ENCODE measurements around the gene MSX1. TPM values are rescaled to one million over a fixed set of nuclear protein-coding genes. Genes with fewer than 3 reads are reported as not detected.

Gene MSX1
- total RNA-seq, 1 experiment from 2014 or later: 18.7 TPM

DNA sequence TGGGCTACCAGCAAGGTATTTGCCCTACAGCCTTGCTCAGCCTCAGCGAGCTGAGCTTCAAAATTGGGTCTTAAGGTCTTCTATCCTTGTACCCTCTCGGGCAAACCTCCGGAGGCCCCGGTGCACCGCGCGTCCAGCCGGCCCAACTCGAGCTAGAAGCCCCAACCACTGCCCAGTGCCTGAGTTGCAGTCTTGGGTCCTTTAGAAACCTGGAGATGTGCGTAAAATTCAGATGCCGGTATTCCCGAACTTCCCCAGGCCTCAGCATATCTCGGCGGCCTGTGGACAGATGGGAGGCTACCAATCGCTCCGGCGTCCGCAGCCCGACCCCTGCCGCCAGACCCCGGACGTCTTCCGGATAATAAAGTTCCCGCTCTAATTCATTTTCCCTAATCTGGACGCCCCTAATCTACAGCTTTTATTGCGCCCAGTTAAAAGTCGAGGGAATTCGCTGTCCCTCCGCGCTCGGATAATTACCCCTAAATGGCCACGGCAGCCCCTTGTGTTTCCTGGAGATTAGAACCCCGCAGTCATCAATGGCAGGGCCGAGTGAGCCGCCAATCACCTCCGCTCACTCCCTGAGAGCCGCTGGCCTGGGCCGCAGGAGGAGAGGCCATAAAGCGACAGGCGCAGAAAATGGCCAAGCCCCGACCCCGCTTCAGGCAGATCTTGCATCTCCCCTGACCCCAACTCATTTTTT, 1.5 kb upstream of the MSX1 start:
- DNase-seq (ENCODE audit: low read depth): no peak

DNA sequence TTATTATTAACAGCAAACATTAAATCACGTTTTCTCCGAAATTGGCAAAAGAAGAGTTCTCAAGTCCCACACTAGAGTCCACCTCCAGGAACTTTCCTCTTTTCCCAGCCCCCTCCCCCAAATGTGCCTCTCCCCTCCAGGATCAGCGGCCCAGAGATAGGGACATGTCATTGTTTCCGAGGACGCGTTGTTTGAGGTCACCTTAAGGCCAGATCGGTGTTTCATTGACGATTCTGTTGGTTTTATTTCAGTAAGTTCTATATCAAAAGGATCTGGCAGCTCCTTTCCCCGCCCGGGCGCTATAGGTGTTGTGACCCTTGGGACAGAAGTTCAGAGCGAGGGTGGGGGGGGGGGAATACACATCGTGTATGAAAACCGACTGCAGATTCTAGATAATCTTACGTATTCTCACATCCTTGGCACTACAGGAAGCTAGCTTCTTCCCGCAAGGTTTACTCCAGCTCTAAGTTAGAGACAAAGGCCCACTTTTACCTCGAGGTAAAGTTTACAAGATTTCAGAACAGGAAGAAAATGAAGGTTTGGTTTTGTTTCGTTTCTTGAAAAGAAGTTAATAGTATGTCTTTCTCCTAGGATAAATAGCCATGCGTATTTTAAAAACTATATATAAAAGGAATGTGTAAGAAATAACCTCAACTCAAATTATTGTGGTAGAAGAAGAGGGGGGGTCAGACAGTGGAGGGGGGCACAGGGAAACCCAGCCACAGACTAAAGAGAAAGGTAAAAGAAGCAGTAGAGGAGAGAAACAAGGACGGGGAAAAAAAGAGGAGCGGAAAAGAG, 739 bp upstream of the MSX1 start:
- DNase-seq (ENCODE audit: low read depth): no peak

DNA sequence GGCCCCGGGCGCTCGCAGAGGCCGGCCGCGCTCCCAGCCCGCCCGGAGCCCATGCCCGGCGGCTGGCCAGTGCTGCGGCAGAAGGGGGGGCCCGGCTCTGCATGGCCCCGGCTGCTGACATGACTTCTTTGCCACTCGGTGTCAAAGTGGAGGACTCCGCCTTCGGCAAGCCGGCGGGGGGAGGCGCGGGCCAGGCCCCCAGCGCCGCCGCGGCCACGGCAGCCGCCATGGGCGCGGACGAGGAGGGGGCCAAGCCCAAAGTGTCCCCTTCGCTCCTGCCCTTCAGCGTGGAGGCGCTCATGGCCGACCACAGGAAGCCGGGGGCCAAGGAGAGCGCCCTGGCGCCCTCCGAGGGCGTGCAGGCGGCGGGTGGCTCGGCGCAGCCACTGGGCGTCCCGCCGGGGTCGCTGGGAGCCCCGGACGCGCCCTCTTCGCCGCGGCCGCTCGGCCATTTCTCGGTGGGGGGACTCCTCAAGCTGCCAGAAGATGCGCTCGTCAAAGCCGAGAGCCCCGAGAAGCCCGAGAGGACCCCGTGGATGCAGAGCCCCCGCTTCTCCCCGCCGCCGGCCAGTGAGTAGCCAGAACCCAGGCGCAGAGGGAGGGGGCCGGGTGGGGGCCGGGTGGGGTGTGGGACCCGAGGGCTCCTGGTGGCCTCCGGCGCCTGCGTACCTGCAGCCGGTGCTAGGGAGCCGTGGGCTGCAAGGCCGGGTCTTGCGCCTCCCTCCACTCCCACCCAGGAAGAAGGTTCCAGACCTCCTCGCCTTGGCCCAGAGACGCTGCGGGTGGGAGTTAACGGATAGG, 534 bp downstream of the MSX1 start:
- DNase-seq (ENCODE audit: low read depth): peak; percentile 48

DNA sequence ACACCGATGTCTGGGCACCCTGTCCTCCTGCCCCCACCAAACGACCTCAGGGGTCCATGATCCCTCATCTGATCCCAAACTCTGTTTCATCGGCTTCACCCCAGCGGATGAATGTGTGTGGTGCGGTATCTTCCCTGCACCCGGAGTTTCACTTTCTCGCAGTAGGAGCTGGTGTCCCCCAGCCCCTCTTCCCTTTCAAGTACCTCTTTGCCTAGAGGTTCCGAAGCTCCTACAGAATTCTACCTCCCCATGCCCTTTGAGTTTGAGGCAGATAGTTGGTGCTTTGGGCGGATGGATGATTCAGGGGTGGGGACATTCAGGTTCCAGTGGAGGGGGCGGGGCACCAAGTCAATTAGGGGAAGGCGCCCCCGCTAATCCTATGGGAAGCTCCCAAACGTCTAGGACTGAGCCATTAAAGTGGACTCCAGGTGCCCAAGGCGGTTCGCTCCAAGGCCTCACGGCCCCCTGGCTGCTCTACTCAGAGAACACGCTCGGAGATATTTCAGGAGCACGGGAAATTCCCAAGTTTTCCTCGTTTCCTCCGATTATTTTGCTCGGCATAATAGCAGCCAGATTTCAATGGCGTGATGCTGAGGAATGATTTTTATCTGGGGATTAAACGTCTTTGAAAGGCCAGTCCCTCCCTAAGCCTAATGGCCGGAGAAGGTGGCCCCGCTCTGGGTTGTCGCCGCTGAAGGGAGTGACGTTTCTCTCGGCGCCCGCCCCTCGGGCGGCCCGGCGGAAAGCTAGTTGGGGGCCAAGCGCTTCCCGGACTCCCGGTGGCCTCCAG, 1.3 kb downstream of the MSX1 start:
- DNase-seq (ENCODE audit: low read depth): peak; percentile 69

DNA sequence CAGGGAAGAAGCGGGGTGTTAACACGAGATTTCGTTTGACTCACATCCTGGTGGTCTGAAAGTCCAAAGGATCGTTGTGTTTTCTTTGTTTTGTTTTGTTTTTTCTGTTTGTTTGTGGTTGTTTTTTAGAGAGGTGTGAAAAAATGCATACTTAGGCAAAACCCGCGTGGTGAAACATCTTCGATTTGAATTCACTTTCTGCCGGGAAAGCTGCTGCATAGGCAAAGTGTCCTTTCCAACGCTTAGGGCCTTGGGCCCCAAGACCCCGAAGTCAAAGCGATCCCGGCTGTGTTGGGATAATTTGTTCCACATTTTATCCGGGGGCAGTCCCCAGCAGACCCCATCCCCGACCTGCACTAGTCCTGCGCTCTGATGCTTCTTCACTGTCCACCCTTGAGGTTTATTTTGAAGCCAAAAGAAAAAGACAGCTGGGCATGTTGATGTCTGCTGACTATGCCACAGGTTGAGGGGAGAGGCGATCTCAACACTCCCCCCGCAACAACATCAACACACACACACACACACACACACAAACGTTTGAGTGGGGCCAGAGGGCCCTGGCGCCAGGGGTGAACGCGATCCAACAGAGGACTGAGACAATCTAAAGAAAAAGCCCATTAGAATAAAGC, 2.0 kb downstream of the MSX1 start:
- DNase-seq (ENCODE audit: low read depth): no peak

DNA sequence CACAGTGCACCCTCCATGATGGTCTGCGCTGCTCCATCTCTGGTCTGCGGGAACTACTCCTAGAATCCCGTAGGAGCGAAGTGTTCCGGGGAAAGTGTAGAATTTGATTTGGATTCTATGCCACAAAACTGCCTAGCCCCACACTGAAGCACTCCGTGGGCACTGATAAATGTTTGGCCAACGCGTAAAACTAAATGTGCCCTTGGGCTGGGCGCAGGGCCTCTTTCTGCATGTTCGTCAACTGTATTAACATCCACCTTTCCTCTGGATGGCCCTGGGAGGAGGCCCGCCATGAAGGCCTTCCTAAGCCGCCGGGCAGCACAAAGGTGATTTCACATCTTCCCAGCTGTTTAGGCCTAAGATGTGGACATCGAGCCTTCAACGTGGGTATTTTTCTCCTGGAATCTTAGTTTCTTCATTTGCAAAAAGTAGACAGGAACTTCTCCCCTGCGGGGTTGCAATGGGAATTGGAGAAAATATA, 2.6 kb downstream of the MSX1 start:
- no peak for DNase-seq (ENCODE audit: low read depth)

DNA sequence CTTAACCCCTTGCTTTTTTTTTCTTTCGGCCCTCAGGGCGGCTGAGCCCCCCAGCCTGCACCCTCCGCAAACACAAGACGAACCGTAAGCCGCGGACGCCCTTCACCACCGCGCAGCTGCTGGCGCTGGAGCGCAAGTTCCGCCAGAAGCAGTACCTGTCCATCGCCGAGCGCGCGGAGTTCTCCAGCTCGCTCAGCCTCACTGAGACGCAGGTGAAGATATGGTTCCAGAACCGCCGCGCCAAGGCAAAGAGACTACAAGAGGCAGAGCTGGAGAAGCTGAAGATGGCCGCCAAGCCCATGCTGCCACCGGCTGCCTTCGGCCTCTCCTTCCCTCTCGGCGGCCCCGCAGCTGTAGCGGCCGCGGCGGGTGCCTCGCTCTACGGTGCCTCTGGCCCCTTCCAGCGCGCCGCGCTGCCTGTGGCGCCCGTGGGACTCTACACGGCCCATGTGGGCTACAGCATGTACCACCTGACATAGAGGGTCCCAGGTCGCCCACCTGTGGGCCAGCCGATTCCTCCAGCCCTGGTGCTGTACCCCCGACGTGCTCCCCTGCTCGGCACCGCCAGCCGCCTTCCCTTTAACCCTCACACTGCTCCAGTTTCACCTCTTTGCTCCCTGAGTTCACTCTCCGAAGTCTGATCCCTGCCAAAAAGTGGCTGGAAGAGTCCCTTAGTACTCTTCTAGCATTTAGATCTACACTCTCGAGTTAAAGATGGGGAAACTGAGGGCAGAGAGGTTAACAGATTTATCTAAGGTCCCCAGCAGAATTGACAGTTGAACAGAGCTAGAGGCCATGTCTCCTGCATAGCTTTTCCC, 3.4 kb downstream of the MSX1 start:
- DNase-seq (ENCODE audit: low read depth): no peak

DNA sequence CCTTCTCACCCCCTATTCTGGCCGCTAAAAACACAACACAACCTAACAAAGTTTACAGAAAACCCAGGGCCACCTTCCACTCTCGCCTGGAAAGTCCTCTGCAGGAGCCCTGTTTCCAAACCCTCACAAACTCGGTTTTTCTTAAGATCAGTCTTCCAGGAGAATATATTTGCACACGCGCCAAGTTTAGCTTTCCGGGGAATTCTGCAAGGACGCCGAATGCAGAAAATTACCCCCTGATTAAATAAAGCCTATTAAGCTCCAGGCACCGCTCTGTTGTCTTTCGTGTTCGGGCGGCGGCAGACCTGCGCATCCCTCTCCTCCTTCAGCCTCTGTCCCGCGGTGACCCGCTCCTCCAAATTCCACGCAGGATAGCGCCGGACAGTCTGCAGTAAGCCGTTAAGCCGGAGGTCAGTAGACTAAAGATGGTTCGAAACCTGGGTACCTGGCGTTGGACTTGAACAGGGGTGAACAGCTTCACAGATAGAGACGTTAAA, 5.0 kb downstream of the MSX1 start:
- no peak for DNase-seq (ENCODE audit: low read depth)

DNA sequence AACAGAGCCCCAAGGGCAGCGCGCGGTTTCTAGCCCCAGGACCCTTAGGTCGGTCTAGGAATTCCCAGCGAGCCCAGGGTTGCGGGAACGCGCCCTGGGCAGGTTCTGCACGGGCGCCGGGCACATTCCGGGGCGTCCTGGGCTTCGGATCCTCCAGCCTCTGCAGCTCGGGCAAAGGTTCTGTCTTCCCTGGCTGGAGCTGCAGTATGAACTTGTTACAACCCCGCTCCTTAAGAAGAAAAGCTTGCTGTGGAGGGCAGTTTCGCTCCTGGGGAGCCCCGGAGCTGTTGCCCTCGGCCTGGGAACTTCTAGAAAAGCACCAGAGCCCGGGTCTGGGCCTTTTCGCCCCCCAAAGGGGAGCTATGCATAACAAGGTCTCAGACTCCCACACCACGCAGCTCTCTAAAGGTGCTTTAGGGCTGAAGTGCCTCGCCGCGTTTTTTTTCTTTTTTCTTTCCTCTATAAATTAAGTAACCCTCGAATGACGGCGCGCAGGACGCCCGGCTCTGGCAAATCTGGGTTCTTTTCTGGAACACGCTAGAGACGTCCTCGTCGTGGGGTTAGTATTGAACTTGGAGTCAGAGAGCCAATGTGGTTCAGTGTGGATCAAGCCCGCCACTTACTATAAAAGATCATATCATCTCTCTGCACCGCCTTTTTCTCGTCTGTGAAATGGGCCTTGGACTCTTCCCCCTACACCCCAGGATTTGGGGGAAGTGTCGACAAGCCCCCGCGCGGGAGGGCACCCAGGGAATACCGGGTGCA, 5.7 kb downstream of the MSX1 start:
- DNase-seq (ENCODE audit: low read depth): no peak

DNA sequence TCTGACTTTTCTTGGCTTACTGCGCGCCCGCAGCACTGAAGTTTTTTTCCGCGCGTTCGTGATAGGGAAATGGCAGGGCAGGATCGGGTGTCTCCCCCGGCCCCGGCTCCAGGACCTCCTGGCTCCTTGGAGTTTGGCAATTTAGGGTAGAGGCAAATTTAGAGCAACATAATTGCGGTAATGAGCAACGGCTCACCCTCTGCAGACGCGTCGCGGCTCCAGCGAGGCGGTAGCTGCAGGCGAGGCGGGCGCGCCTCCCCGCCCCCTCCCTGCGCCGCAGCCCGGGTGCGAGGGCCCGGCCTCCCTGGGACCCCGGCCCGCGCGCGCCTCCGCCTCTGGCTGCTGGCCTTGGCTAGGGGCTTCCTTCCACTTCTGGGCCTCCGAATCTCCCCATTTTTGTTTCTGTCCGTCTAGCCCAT, 6.2 kb downstream of the MSX1 start:
- DNase-seq (ENCODE audit: low read depth): no peak

DNA sequence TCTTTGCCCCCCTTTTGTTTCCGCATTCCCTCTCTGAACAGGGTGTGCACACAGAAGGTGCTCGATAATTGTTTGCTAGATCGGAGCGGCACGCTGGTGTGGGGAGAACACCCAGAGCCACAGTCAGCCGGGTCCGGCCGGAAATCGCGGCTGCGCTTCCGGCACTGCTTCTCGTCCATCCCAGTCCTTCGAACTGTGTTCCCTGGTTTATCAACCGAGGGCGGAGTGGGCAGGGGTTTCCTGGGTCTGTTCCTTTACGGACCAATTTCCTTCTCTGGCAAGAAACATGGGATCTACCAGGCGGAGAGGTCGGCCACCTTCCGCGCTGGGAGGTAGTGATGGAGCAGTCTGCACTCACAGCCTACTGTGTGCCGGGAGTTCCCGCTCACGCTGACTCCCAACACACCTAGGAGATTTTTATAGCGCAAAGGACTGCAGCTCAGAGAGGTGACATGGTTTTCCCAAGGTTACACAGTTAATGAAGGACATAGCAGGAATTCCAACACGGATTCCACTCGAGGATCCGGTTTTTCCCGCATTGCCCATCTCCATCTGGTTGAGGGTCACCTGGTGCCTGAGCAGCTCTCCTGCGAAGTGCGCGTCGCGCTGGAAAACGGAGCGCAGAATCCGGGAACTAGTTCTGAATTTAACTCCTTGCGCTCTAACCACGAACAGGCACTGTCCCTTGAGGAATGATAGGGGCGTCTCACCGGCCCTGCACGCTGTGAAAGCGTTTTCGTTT, 6.8 kb downstream of the MSX1 start:
- peak; percentile 50 for DNase-seq (ENCODE audit: low read depth)

DNA sequence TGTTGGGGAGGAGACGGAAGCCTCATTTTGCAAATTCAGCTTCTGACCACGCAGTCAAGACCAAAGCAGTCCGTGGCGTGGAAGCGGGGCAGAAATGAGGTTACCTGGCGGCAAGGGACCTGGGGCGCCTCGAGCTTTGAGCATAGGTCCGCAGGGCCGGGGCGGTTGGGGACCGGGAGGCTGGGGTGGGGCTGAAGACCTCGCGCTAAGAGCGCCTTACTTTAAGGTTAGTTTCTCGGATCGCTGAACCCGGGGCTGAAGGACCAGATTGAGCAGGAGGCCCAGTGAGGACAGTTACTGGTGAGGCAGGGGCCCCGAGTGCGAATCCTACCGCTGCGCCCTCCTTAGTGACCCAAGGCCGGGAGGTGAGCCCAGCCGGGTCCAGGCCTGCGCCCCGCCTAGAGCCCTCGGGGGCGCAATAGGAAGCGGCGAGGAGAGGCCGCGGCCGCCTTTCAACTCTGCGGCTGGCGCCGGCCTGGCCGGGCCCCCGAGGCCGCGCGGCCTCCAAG, 7.5 kb downstream of the MSX1 start:
- no peak for DNase-seq (ENCODE audit: low read depth)

DNA sequence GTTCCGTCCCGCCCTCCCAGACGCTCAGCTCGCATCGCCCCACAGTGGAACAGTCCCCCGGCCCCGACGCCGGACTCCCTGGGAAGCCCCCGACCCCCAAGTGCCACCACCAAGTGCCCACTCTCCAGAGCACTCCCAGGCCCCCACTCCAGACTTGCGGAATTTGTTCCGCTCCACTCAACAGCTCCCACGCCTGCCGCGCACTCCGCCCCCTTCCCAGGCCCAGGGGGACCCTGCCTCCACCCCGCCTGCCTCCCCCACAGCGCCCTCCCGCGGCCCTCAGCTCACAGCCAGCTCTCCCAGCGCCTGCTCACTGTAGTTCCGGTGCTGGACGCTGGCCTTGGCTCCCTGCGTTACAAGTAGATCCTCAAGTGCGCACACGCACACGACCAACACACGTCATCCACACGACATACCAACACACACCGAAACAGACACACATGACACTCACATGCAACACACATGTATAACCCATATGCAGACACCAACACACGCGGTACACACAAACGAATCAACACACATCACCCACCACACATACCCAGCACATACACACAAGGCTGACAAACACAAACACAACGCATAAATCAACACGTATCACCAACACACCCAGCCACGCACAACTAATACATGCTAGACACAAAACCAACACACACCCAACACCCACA, 8.0 kb downstream of the MSX1 start:
- no peak for DNase-seq (ENCODE audit: low read depth)

DNA sequence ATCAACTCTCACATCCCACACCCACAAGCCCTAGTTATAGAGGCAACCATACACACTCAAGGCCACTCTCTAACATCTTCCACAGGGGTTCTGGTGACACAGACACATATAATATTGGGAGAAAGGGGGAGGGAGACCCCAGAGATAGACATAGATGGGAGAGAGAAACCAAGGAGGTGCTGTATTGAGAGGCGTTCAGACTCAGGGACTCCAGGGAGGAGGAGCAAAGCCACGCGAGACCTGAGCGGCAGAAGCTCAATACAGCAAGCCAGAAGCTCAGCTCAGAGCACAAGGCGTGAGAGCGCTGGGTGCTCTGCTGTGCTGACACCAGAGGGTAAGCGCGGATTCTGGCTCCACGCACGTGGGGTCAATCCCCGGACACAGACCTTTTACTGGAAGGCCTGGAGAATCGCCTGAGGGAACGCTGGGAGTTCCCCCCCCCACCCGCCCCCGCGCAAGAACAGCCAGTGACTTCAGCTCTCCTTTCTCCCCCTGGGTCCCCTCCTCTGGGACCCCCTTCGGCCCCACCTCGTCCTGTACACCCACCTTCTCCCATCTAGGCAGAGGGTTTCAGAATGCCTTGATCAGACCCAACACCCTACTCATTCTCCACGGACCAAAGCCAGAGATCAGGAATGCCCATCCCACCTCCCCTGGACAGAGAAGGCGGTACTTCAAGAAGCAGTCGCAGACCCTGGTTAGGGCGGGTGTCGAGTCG, 8.7 kb downstream of the MSX1 start:
- no peak for DNase-seq (ENCODE audit: low read depth)

DNA sequence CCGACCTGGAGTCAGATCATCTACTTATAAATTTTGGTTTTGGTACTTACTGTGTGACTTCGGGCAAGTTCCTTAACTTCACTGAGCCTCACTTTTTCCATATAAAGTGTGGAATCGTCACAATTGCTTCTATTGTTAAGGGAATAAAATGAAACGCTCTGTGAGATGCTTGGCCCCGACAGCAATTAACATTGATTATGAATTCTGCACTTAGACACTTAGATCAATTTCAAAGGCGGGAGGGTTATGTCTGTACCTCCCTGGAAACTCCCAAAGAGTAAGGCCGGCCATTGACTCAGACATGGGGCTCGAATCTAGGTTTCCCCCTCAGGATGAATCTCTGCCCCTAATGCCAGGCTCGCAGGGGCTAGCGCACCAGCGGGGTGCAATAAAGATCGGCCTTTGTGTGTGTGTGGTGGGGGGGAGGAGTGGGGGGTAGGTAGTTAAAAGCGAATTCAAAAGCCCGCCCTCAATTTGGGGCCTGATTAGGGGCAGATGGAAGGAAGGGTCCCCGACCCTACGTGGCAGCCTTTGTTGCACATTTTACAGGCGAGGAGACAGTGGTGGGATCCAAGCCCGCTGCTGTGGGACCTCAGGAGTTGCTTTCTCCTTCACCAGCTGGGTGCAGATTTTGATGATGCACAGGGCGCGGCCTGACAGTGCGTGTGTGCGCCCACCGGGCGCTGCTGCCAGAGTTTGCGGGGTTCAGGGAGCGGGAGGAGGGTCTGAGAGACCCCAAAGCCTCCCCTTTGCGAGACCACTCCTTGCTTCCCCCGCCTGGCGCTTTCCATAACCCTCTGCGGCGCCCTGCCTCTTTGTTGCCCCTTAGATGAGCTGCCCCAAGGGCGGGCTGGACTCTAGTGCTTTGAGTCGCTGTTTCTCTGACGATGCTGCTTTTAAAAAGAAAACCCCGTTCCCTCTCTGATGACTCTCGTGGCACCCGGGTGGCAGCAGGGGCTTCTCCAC, 9.6 kb downstream of the MSX1 start:
- DNase-seq (ENCODE audit: low read depth): no peak

Data from Daoy (cell line).